ENCODE results near the gene RPTOR.
"Not testable (repeated sequence)": the region's sequence is repeated elsewhere in the genome, so short reads cannot be mapped to it uniquely, and the experiment has no call there.

RPTOR gene

DNA sequence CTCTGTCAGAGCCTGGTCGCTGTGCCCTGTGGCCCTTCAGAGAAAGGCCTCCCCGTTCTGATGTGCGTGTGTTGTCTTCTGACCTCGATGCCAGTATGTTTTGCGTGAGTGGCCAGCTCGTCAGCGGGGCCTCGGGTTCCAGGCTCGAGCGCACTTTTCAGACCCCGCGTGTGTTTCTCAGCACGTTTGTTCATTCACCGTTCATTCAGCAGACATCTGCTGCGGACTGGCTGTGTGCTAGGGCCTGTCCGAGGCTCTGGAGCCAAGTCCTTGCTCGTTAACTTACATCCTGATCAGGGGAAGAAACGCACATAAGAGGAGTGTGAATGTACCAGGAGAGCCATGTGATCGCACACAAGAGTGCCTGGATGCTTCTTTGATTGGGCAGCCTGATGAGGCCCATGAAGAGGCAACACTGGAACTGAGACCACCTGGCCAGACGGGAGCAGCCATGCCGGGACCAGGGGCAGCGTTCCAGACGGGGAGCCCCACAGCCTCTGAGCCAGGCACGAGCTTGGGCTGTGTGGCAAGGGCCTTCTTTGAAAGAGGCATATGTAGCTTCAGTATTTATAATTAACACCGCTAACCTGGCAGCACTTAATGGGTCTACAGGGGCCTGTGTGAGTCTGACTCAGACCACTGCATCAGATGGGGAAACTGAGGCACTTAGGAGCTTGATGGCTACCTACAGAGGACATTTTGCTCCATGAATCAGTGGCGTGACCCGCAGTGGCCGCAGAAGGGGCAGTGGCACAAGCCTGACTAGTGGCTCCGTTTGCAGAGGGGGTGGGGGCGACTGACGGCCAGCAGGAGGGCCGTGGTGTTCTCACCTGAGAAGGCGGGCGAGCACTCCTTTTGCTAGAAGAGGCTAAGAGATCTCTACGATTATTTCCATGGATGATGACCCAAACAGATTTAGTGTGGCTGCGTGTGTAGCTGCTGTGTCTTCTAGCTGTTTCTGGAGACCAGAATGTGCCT is 259.1 kb downstream of the RPTOR start:
- no peak for DNase-seq

- DNase-seq = no peak
These were observed 259.8 kb downstream of the RPTOR start for GRCh38 chr17:80804466-80804865.

- no peak for DNase-seq
These were observed 260.6 kb downstream of the RPTOR start for GRCh38 chr17:80805032-80805751.

DNA sequence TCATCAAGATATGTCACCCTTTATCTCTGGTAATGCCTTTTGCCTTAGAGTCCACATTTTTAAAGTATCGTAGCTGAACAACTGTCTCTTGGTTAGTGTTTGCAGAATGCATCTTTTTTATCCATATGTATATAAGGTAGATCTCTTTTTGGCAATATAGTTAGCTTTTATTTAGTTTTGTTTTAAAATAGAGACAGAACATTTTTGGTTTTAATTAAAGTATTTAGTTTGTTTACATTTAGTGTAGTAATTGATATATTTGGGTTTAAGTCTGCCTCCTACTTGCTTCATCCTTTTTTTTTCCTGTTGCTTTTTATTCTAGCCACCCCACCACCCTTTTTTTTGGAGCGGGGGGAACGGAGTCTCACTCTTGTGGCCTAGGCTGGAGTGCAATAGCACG is 262.4 kb downstream of the RPTOR start:
- no peak for DNase-seq

DNA sequence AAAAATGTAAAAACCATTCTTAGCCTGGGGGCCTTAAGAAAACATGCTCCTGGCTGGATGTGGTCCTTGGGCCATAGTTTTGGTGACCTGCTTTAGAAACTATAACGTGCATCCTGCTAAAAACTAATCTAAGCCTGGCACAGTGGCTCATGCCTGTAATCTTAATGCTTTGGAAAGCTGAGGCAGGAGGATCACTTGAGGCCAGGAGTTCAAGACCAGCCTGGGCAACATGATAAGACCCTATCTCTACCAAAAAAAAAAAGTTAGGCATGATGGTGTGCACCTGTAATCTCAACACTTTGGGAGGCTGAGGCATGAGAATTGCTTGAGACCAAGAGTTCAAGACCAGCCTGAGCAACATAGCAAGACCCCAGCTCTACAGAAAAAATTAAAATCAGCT is 263.2 kb downstream of the RPTOR start:
- DNase-seq = no peak

DNA sequence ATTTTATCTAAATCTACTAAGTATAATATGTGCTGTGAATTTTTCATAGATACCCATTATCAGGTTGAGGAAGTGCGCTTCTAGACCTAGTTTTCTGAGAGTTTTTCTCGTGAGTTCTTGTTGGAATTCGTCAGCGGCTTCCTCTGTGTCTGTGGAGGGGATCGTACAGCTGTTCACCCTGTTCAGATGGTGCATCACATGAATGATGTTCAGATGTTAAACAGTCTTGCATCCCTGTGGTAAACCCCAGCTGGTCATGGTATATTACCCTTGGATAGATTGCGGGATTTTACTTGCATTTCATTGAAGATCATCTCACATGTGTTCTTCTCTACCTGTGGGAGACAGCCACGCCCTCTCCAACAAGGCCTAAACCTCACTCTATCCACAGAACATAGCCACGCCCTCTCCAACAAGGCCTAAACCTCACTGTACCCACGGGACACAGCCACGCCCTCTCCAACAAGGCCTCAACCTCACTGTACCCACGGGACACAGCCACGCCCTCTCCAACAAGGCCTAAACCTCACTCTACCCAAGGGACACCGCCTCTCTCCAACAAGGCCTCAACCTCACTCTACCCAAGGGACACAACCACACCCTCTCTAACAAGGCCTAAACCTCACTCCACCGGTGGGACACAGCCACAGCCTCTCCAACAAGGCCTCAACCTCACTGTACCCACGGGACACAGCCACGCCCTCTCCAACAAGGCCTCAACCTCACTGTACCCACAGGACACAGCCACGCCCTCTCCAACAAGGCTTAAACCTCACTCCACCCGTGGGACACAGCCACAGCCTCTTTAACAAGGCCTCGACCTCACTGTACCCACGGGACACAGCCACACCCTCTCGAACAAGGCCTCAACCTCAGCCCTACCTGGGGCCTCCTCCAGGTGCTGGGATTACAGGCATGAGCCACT is 266.8 kb downstream of the RPTOR start:
- peak; percentile 33 for DNase-seq

DNA sequence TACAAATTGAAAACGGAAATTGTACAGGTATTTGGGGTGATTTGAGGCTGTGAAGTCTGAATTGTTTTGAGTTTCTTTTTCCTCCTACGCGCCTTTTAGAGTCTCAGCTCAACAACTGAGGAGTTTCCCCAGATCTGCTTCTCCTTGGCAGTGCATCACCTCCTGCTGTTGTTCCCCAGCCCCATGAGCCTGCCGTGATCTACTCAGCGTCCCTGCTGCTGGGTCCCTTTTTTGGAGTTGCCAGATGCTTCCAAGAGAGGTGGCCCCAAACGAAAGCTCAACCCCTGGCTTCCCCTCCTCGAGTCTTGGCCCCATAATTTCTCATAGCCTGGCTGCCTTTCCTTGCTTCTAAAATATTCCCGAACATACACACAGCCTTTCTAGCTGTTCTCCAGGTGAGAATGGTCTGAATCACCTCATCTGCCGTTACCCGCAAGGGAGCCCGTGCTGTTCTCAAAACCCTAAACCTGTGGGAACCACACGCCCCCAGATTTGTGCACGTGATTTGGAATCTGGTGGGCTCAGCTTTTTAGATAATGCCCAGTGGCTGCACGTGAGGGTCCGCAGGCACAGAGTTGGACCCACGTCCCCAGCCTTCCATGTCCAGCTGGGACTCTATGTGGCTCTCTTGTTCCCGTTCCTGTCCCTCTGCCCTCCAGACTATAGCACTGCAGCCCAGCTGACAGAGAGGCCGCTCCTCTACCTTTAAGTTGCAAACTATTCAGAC is 267.9 kb downstream of the RPTOR start:
- DNase-seq = no peak

DNA sequence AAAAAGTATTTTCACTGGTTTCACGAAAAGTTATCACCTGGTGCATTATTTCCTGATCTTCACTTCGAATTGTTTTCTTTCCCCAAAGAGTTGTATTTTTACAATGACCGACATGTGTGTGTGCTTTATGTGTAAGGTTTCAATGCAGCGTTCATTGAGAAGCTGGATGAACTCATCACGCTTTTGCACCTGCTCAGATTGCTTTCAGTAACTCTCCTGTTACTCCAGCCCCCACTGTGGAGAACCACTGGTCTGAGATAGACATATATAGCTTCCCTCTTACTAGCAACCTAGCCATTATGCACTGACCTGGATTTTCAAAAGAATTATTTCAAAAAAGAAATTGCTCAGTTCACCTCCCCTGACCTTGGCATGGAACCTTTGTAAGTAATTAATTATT is 268.7 kb downstream of the RPTOR start:
- no peak for DNase-seq

DNA sequence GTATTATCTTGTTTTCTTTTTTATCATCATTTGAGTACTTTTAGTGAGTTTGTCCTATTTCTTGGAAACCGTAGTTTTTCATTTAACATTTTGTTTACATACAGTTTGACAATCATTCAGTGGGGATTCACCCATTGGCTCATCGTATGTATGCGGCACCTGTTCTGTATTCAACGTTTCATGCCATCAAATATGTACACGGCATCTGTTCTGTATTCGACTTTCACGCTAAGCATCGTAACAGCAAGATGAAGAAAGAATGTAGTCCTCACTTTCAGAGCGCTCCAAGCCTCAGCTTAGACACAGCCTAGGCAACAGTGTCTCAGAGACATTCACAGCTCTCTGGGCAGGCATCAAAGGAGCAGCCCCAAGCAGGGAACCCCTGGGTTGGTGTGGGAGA is 269.9 kb downstream of the RPTOR start:
- DNase-seq = no peak

GRCh38 chr17:80815151-80815681 is 270.6 kb downstream of the RPTOR start:
- no peak for DNase-seq

- DNase-seq = not testable (repeated sequence)
These were observed 271.1 kb downstream of the RPTOR start for GRCh38 chr17:80815718-80816117.

- no peak for DNase-seq
These were observed 271.8 kb downstream of the RPTOR start for GRCh38 chr17:80816241-80817103.

DNA sequence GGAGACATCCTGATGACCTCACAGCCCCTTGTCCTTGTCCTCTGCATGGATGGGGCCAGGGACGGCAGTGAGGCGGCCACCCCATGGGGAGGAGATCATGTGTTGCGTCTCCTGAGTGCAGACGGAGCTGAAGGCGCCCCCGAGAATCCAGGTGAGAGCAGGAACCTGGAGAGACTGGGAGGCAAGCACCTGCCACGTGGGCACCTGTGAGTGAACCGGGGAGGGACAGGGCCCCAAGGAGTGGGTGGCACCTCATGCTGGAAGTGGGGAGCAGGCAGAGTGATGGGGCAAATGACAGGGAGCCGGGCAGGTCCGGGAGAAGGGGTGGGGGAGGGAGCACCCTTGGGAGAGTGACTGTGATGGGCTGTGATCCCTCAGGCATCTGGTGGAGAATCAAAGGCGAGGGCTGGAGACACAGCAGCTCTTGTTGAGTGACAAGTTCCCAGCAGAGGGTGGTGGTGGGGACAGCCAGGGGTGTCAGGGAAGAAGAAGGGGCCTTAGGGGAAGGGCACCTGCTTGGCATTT is 272.7 kb downstream of the RPTOR start:
- DNase-seq = no peak

DNA sequence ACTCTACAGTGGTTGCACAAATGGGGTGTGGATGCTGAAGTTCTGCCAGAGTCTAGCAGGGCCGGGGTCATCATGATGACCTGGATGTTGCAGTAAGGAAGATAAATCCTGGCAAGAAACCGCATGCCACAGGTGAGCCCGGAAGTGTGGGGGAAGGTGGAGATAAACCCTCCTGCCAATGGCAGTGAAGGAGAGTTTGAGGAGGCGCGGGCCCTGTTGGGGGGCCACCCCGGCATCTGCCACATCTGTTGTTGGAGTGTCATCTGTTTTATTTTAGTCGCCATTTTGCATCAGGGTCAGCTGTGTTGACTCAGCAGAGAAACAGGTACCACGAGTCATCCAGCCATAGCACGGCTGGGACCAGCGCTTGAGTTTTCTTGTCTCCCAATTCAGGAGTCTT is 273.2 kb downstream of the RPTOR start:
- DNase-seq = no peak

GRCh38 chr17:80818871-80819270 is 274.2 kb downstream of the RPTOR start:
- no peak for DNase-seq

DNA sequence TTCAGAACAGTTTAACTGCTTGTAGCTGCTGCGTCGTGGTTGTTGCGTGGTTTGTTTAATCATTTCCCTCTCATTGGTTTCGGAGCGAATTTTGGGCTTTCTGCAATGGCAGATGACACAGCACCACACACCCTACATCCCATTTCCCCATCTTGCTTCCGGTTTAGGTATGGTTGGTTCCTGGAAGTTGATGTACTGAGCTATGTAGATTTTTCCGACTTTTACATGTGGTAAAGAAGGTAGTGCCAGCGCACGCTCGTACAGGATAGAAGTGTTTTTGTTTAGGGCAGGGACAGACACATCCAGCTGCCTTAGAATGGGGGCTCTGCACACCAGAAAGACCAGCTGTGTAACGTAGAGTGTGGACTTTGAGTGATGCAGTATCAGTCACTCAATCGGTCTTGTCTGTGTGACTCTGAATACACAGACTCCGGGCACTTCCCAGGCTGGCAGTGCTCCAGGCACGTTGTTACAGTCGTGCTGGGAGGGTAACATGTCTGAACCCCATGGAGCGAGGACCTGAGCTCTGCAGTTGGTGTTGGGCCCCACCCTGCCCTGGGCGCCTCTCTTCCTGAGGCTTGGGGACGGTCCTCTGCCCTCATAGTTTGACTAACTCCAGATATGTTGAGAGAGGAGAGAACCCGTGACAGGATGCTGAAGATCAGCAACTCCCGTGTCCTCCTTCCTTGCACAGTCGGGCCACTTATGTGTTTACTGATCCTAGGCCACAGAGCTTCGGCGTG is 275.0 kb downstream of the RPTOR start:
- DNase-seq = no peak

GRCh38 chr17:80820331-80820730 is 275.7 kb downstream of the RPTOR start:
- DNase-seq = no peak

- no peak for DNase-seq
These were observed 276.9 kb downstream of the RPTOR start for GRCh38 chr17:80821546-80821945.

GRCh38 chr17:80822021-80822699 is 277.5 kb downstream of the RPTOR start:
- no peak for DNase-seq
